Measurements from ENCODE around the gene LAMC1. TPM values are rescaled to one million over a fixed set of nuclear protein-coding genes. Genes with fewer than 3 reads are reported as not detected.

Gene LAMC1
- total RNA-seq (2014; rRNA removed; shearing (Covaris generic)) = 12.1 and 13.1 TPM in 2 replicates

GRCh38 chr1:183023146-183023600 lies at the start of gene LAMC1:
TSS of gene LAMC1 (plus strand) at chr1:183023420. CDS start at chr1:183023717, 297 bp downstream.
- peak; percentile 54 for DNase-seq (ENCODE audit: low spot score)

- no peak for DNase-seq (ENCODE audit: low spot score)
Measured at GRCh38 chr1:182974506-182975191, 48.6 kb upstream of the LAMC1 start.

GRCh38 chr1:182977480-182977879 lies 45.7 kb upstream of the LAMC1 start:
- DNase-seq (ENCODE audit: low spot score) = no peak

GRCh38 chr1:182978151-182978853 lies 44.9 kb upstream of the LAMC1 start:
- DNase-seq (ENCODE audit: low spot score) = no peak

GRCh38 chr1:182984138-182984537 lies 39.1 kb upstream of the LAMC1 start:
- DNase-seq (ENCODE audit: low spot score) = no peak

GRCh38 chr1:182984621-182985020 lies 38.6 kb upstream of the LAMC1 start:
- no peak for DNase-seq (ENCODE audit: low spot score)

- DNase-seq (ENCODE audit: low spot score) = no peak
Measured at GRCh38 chr1:182985876-182986275, 37.3 kb upstream of the LAMC1 start.

- no peak for DNase-seq (ENCODE audit: low spot score)
Measured at GRCh38 chr1:182990413-182991144, 32.6 kb upstream of the LAMC1 start.

- no peak for DNase-seq (ENCODE audit: low spot score)
Measured at GRCh38 chr1:182993746-182994145, 29.5 kb upstream of the LAMC1 start.

- no peak for DNase-seq (ENCODE audit: low spot score)
Measured at GRCh38 chr1:182995894-182996293, 27.3 kb upstream of the LAMC1 start.

- DNase-seq (ENCODE audit: low spot score) = no peak
Measured at GRCh38 chr1:182996816-182997215, 26.4 kb upstream of the LAMC1 start.

- no peak for DNase-seq (ENCODE audit: low spot score)
Measured at GRCh38 chr1:182998482-182998881, 24.7 kb upstream of the LAMC1 start.

GRCh38 chr1:183000167-183000962 lies 22.9 kb upstream of the LAMC1 start:
- no peak for DNase-seq (ENCODE audit: low spot score)

- no peak for DNase-seq (ENCODE audit: low spot score)
Measured at GRCh38 chr1:183002267-183002666, 21.0 kb upstream of the LAMC1 start.

- DNase-seq (ENCODE audit: low spot score) = no peak
Measured at GRCh38 chr1:183002797-183003196, 20.4 kb upstream of the LAMC1 start.

GRCh38 chr1:183003203-183003602 lies 20.0 kb upstream of the LAMC1 start:
- DNase-seq (ENCODE audit: low spot score) = no peak

GRCh38 chr1:183004141-183004540 lies 19.1 kb upstream of the LAMC1 start:
- DNase-seq (ENCODE audit: low spot score) = no peak

GRCh38 chr1:183011859-183012258 lies 11.4 kb upstream of the LAMC1 start:
- DNase-seq (ENCODE audit: low spot score) = no peak

GRCh38 chr1:183012301-183012994 lies 10.8 kb upstream of the LAMC1 start:
- DNase-seq (ENCODE audit: low spot score) = no peak

GRCh38 chr1:183019139-183019740 lies 4.0 kb upstream of the LAMC1 start:
- DNase-seq (ENCODE audit: low spot score) = peak; percentile 35
